ENCODE results near the gene SOX5.

DNA sequence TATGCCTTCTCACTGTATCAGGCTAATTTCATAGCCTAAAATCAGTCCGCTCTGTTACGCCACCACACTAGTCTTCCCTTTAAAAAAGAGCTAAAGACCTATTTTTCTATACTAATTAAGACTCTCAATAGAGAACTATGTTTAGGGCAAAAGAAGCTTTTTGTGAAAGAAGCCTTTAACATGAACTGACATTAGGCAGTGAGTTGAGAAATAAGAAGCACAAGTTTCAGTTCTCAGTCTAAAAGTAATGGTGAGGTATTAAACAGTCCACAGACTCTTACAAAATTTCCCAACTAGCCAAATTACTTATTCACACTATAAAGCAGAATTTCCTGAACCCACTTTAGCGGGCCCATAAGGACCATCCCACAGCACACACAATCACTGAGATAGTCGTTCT is 93.7 kb downstream of the SOX5 start:
- TF ChIP-seq, protein P1, sequence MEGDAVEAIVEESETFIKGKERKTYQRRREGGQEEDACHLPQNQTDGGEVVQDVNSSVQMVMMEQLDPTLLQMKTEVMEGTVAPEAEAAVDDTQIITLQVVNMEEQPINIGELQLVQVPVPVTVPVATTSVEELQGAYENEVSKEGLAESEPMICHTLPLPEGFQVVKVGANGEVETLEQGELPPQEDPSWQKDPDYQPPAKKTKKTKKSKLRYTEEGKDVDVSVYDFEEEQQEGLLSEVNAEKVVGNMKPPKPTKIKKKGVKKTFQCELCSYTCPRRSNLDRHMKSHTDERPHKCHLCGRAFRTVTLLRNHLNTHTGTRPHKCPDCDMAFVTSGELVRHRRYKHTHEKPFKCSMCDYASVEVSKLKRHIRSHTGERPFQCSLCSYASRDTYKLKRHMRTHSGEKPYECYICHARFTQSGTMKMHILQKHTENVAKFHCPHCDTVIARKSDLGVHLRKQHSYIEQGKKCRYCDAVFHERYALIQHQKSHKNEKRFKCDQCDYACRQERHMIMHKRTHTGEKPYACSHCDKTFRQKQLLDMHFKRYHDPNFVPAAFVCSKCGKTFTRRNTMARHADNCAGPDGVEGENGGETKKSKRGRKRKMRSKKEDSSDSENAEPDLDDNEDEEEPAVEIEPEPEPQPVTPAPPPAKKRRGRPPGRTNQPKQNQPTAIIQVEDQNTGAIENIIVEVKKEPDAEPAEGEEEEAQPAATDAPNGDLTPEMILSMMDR (conservative IDR thresholded peaks at IDR 0.05; ENCODE audit: low read depth in 2 of 2): no peak
- TF ChIP-seq, protein P2, sequence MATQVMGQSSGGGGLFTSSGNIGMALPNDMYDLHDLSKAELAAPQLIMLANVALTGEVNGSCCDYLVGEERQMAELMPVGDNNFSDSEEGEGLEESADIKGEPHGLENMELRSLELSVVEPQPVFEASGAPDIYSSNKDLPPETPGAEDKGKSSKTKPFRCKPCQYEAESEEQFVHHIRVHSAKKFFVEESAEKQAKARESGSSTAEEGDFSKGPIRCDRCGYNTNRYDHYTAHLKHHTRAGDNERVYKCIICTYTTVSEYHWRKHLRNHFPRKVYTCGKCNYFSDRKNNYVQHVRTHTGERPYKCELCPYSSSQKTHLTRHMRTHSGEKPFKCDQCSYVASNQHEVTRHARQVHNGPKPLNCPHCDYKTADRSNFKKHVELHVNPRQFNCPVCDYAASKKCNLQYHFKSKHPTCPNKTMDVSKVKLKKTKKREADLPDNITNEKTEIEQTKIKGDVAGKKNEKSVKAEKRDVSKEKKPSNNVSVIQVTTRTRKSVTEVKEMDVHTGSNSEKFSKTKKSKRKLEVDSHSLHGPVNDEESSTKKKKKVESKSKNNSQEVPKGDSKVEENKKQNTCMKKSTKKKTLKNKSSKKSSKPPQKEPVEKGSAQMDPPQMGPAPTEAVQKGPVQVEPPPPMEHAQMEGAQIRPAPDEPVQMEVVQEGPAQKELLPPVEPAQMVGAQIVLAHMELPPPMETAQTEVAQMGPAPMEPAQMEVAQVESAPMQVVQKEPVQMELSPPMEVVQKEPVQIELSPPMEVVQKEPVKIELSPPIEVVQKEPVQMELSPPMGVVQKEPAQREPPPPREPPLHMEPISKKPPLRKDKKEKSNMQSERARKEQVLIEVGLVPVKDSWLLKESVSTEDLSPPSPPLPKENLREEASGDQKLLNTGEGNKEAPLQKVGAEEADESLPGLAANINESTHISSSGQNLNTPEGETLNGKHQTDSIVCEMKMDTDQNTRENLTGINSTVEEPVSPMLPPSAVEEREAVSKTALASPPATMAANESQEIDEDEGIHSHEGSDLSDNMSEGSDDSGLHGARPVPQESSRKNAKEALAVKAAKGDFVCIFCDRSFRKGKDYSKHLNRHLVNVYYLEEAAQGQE (IDR thresholded peaks at IDR 0.05; ENCODE audit: unreplicated experiment): no peak
- no peak for TF ChIP-seq EZH2 (IDR thresholded peaks at IDR 0.05; ENCODE audit: low read depth, unreplicated experiment)
- no peak for TF ChIP-seq CREB1 (CRISPR knock-in tag; IDR thresholded peaks at IDR 0.05; ENCODE audit: low read depth)
- no peak for TF ChIP-seq POLR2AphosphoS5 (IDR thresholded peaks at IDR 0.05; ENCODE audit: low read depth)
- TF ChIP-seq STAT1 (IDR thresholded peaks at IDR 0.05; ENCODE audit: unreplicated experiment): no peak
- no peak for TF ChIP-seq JUNB (IDR thresholded peaks at IDR 0.05; ENCODE audit: unreplicated experiment)
- TF ChIP-seq, protein P3, sequence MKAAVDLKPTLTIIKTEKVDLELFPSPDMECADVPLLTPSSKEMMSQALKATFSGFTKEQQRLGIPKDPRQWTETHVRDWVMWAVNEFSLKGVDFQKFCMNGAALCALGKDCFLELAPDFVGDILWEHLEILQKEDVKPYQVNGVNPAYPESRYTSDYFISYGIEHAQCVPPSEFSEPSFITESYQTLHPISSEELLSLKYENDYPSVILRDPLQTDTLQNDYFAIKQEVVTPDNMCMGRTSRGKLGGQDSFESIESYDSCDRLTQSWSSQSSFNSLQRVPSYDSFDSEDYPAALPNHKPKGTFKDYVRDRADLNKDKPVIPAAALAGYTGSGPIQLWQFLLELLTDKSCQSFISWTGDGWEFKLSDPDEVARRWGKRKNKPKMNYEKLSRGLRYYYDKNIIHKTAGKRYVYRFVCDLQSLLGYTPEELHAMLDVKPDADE (IDR thresholded peaks at IDR 0.05): no peak
- no peak for TF ChIP-seq ZNF114 (CRISPR knock-in tag; IDR thresholded peaks at IDR 0.05)
- TF ChIP-seq EZH2phosphoT487 (IDR thresholded peaks at IDR 0.05; ENCODE audit: unreplicated experiment): no peak
